ENCODE results near the gene STH.

STH gene

GRCh38 chr17:45989759-45990158, 9.3 kb upstream of the STH start:
- no peaks in the 10 kb centered on the region for H3F3A ChIP-seq (ENCODE audit: insufficient read depth)
- H3K4me2 ChIP-seq (ENCODE audit: low read depth, low read length, poor library complexity, severe bottlenecking), result no peak overlapping the region
- no peak overlapping the region for H3K4me3 ChIP-seq (ENCODE audit: insufficient read depth, low read length, poor library complexity, severe bottlenecking)
- TF ChIP-seq CTCF (IDR thresholded peaks at IDR 0.05; ENCODE audit: insufficient read depth, low read length, poor library complexity, severe bottlenecking) (no peak), EZH2phosphoT487 (conservative IDR thresholded peaks at IDR 0.05; ENCODE audit: low read length) (no peak)
- H2AFZ ChIP-seq (ENCODE audit: low read depth, low read length, severe bottlenecking), result no peak overlapping the region
- no peak overlapping the region for H3K27ac ChIP-seq (ENCODE audit: low read depth, low read length)
- H3K9ac ChIP-seq (ENCODE audit: low read length), result no peak overlapping the region
- no peaks in the 10 kb centered on the region for H3K36me3 ChIP-seq (ENCODE audit: low read length)
- no peaks in the 10 kb centered on the region for H3K27me3 ChIP-seq (ENCODE audit: low read length)
- no peaks in the 10 kb centered on the region for H3K9me2 ChIP-seq (replicated peaks; ENCODE audit: insufficient read depth, low read length)
- no peaks in the 10 kb centered on the region for H3K9me3 ChIP-seq (ENCODE audit: insufficient read depth, low read length)
- H3K79me2 ChIP-seq (ENCODE audit: insufficient read depth, low read length), result no peaks in the 10 kb centered on the region
- H4K20me1 ChIP-seq (ENCODE audit: low read depth, low read length), result no peaks in the 10 kb centered on the region

GRCh38 chr17:45990886-45991285, 8.2 kb upstream of the STH start:
- Histone ChIP-seq H4K20me1 (ENCODE audit: low read depth, low read length) (no peaks in the 10 kb centered on the region), H3K36me3 (ENCODE audit: low read length) (no peaks in the 10 kb centered on the region), H3F3A (ENCODE audit: insufficient read depth) (no peaks in the 10 kb centered on the region), H3K79me2 (ENCODE audit: insufficient read depth, low read length) (no peaks in the 10 kb centered on the region), H3K9me3 (ENCODE audit: insufficient read depth, low read length) (no peaks in the 10 kb centered on the region), H3K4me3 (ENCODE audit: insufficient read depth, low read length, poor library complexity, severe bottlenecking) (no peak overlapping the region), H3K9me2 (replicated peaks; ENCODE audit: insufficient read depth, low read length) (no peaks in the 10 kb centered on the region), H3K27me3 (ENCODE audit: low read length) (no peaks in the 10 kb centered on the region), H3K4me2 (ENCODE audit: low read depth, low read length, poor library complexity, severe bottlenecking) (no peak overlapping the region), H3K27ac (ENCODE audit: low read depth, low read length) (no peak overlapping the region), H3K9ac (ENCODE audit: low read length) (no peak overlapping the region), H2AFZ (ENCODE audit: low read depth, low read length, severe bottlenecking) (no peak overlapping the region)
- TF ChIP-seq CTCF (IDR thresholded peaks at IDR 0.05; ENCODE audit: insufficient read depth, low read length, poor library complexity, severe bottlenecking) (no peak), EZH2phosphoT487 (conservative IDR thresholded peaks at IDR 0.05; ENCODE audit: low read length) (no peak)

- TF ChIP-seq CTCF (IDR thresholded peaks at IDR 0.05; ENCODE audit: insufficient read depth, low read length, poor library complexity, severe bottlenecking) (no peak), EZH2phosphoT487 (conservative IDR thresholded peaks at IDR 0.05; ENCODE audit: low read length) (no peak)
- H3K27ac ChIP-seq (ENCODE audit: low read depth, low read length), result no peak overlapping the region
- no peaks in the 10 kb centered on the region for H3K36me3 ChIP-seq (ENCODE audit: low read length)
- no peak overlapping the region for H3K4me3 ChIP-seq (ENCODE audit: insufficient read depth, low read length, poor library complexity, severe bottlenecking)
- H3K9ac ChIP-seq (ENCODE audit: low read length), result no peak overlapping the region
- no peaks in the 10 kb centered on the region for H3F3A ChIP-seq (ENCODE audit: insufficient read depth)
- H3K9me2 ChIP-seq (replicated peaks; ENCODE audit: insufficient read depth, low read length), result no peaks in the 10 kb centered on the region
- no peaks in the 10 kb centered on the region for H3K27me3 ChIP-seq (ENCODE audit: low read length)
- H3K4me2 ChIP-seq (ENCODE audit: low read depth, low read length, poor library complexity, severe bottlenecking), result no peak overlapping the region
- H3K9me3 ChIP-seq (ENCODE audit: insufficient read depth, low read length), result no peaks in the 10 kb centered on the region
- no peak overlapping the region for H2AFZ ChIP-seq (ENCODE audit: low read depth, low read length, severe bottlenecking)
- no peaks in the 10 kb centered on the region for H3K79me2 ChIP-seq (ENCODE audit: insufficient read depth, low read length)
- no peaks in the 10 kb centered on the region for H4K20me1 ChIP-seq (ENCODE audit: low read depth, low read length)
Measured at GRCh38 chr17:45991341-45991740, 7.7 kb upstream of the STH start.

- no peak overlapping the region for H3K4me2 ChIP-seq (ENCODE audit: low read depth, low read length, poor library complexity, severe bottlenecking)
- no peaks in the 10 kb centered on the region for H3K9me3 ChIP-seq (ENCODE audit: insufficient read depth, low read length)
- H3K4me3 ChIP-seq (ENCODE audit: insufficient read depth, low read length, poor library complexity, severe bottlenecking), result no peak overlapping the region
- H3K9me2 ChIP-seq (replicated peaks; ENCODE audit: insufficient read depth, low read length), result no peaks in the 10 kb centered on the region
- no peak overlapping the region for H3K27ac ChIP-seq (ENCODE audit: low read depth, low read length)
- no peak overlapping the region for H3K9ac ChIP-seq (ENCODE audit: low read length)
- H3K36me3 ChIP-seq (ENCODE audit: low read length), result no peaks in the 10 kb centered on the region
- H2AFZ ChIP-seq (ENCODE audit: low read depth, low read length, severe bottlenecking), result no peak overlapping the region
- no peaks in the 10 kb centered on the region for H3F3A ChIP-seq (ENCODE audit: insufficient read depth)
- H3K27me3 ChIP-seq (ENCODE audit: low read length), result no peaks in the 10 kb centered on the region
- no peaks in the 10 kb centered on the region for H4K20me1 ChIP-seq (ENCODE audit: low read depth, low read length)
- H3K79me2 ChIP-seq (ENCODE audit: insufficient read depth, low read length), result no peaks in the 10 kb centered on the region
- TF ChIP-seq EZH2phosphoT487 (conservative IDR thresholded peaks at IDR 0.05; ENCODE audit: low read length), result no peak
- no peak for TF ChIP-seq CTCF (IDR thresholded peaks at IDR 0.05; ENCODE audit: insufficient read depth, low read length, poor library complexity, severe bottlenecking)
Measured at GRCh38 chr17:45992175-45992574, 6.9 kb upstream of the STH start.

All from SU-DHL-6 (cell line).